GM12873 (cell line): ENCODE data around the gene CMTM1.

Experiments used
- TF ChIP-seq, protein P1 (sequence below): IDR thresholded peaks from 2 replicates; pipeline ENCODE4 v1.5.1; 2012; ENCODE audit warnings: low read depth, mild to moderate bottlenecking, moderate library complexity, low read length, control low read depth; ENCODE audit not compliant: insufficient read depth; ENCODE audit errors: missing control alignments

The CMTM1 gene

DNA sequence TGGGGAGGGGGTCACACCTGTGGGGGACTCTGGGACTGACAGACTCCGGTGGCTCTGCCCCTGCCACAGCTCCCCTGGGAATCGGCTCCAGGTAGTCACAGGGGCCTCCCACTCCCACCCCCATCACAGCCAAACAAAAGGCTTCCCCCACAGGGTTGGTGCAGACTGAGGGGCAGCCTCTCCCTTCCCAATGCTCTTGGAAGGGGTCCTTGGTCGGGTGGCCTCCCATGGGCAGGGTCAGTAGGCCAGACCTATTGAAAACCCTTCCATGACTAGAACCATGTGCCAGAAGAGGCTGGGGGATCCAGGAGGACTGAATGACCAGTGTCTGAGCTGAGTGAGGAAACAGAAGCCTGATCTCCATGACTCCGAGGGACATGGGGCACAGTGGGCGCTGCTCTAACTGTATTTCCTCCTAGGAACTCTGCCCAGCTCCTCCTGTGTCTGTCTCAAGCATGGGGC is 45.0 kb upstream of the CMTM1 start:
- TF ChIP-seq, protein P1, sequence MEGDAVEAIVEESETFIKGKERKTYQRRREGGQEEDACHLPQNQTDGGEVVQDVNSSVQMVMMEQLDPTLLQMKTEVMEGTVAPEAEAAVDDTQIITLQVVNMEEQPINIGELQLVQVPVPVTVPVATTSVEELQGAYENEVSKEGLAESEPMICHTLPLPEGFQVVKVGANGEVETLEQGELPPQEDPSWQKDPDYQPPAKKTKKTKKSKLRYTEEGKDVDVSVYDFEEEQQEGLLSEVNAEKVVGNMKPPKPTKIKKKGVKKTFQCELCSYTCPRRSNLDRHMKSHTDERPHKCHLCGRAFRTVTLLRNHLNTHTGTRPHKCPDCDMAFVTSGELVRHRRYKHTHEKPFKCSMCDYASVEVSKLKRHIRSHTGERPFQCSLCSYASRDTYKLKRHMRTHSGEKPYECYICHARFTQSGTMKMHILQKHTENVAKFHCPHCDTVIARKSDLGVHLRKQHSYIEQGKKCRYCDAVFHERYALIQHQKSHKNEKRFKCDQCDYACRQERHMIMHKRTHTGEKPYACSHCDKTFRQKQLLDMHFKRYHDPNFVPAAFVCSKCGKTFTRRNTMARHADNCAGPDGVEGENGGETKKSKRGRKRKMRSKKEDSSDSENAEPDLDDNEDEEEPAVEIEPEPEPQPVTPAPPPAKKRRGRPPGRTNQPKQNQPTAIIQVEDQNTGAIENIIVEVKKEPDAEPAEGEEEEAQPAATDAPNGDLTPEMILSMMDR = no peak

DNA sequence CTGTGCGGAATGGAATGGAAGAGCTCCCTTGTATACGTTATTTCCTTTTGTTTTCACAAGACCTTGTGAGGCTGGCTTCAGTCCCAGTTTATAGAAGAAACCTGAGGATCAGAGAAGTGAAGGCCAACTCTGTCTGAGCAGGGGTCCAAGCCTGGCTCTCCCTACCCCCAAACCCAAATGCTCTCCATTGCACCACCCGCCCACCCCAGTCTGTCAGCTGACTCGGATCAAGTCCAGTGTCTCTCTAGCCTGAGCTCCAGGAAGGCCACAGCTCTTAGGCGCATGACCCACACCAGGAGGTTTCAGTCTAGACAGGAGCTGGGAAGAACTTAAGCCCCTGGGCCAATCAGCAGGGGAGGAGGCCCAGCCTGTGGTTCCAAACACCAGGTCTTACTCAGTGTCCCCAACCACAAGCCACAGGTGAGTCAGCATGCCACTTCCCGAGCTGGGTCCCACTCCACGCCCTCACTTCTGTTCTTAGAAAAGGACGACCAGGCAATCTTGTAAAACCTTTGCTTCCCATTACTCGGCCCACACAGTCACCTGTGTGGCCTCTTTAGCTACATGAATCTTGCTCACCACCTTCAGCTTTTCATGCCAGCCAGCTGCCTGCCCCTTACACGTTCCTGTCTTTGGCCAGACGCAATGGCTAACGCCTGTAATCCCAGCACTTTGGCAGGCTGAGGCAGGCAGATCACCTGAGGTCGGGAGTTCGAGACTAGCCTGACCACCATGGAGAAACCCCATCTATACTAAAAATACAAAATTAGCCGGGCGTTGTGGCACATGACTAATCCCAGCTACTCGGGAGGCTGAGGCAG is 44.1 kb upstream of the CMTM1 start:
- TF ChIP-seq, protein P1 = no peak

- TF ChIP-seq, protein P1 = no peak
Observed at GRCh38 chr16:66522816-66523590, 43.2 kb upstream of the CMTM1 start.

- TF ChIP-seq, protein P1 = no peak
Observed at GRCh38 chr16:66523861-66524354, 42.3 kb upstream of the CMTM1 start.

DNA sequence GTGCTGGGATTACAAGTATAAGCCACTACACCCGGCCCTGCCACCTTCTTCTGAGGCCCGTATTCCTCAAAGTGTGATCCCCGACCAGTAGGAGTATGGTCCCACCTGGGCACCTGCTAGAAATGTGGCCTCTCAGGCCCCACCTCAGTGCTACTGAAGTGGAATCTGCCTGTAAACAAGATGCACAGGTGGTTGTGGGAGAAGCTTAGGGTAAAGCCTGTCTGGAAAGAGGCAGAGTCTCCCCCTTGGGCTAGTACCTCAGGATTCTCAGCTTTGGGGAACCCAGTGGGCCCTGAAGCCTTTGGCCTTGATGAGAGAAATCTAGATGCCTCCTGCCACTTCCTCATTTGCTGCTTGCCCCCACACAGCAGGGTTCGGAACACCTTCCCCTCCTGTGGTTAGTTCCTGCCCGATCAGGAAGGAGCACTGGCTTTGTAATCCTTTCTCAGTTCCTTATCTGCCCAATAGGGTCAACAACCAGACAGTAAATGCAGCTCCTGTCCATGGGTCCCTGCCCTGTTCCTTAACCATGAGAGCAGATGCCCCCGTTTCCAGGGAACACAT is 41.6 kb upstream of the CMTM1 start:
- TF ChIP-seq, protein P1 = peak; percentile 45

GRCh38 chr16:66525396-66526180 is 40.7 kb upstream of the CMTM1 start:
- TF ChIP-seq, protein P1 = no peak

GRCh38 chr16:66528294-66528693 is 37.9 kb upstream of the CMTM1 start:
- TF ChIP-seq, protein P1 = no peak
